ENCODE data around the gene SLAIN2. TPM values are rescaled to one million over a fixed set of nuclear protein-coding genes. Genes with fewer than 3 reads are reported as not detected.

The SLAIN2 gene
- total RNA-seq, 2 donors from 2014 or later = 88.3 to 131 TPM

- no peak for DNase-seq (ENCODE audit: low spot score)
- intact Hi-C loops (cut with DNase I) = no loop called here
These were observed 134.4 kb downstream of the SLAIN2 start for GRCh38 chr4:48475770-48476169.

Other genes starting within 250 kb of the SLAIN2 start
- 1 to 10 TPM; 2.6 TPM for gene TXK, start 207.3 kb upstream of the SLAIN2 start, total RNA-seq
- 1 to 10 TPM; 3.2 to 4.6 TPM for gene TEC, start 71.7 kb upstream of the SLAIN2 start, total RNA-seq
- gene SLC10A4, start 141.8 kb downstream of the SLAIN2 start, total RNA-seq = under 1 TPM in 1 of 2 donors, not detected in 1; 0.19 TPM
- gene ZAR1, start 148.7 kb downstream of the SLAIN2 start, total RNA-seq = not detected